Keratinocyte (primary cell): ENCODE data around the gene CDYL. TPM values are rescaled to one million over a fixed set of nuclear protein-coding genes. Genes with fewer than 3 reads are reported as not detected.

ENCODE experiments used
- DNase-seq: peaks from one replicate; pipeline ENCODE4 v3.0.0-alpha.2; 2011; ENCODE audit warnings: low read depth, missing footprints, low spot score
- FAIRE-seq: peaks from 2 replicates; lab custom pipeline; 2011; peaks lifted over from hg19 to GRCh38; lab: Jason Lieb, UNC
- H2AFZ ChIP-seq: 2 replicates; pipeline ENCODE4 v1.6.0; 2012; ENCODE audit warnings: low read length, control low read depth, inconsistent platforms; ENCODE audit not compliant: control insufficient read depth
- H3K27ac ChIP-seq: 2 replicates; pipeline ENCODE4 v1.5.1; 2011; ENCODE audit warnings: low read length; ENCODE audit not compliant: control insufficient read depth, insufficient read depth
- H3K27me3 ChIP-seq: 3 replicates; pipeline ENCODE4 v1.6.0; 2011; ENCODE audit warnings: low read length; ENCODE audit not compliant: control insufficient read depth, insufficient read depth; ENCODE audit errors: extremely low read depth
- H3K36me3 ChIP-seq, 2 experiments: 2 replicates in 1 of 2; 3 replicates in 1 of 2; pipeline ENCODE4 v1.5.1; 2011; ENCODE audit warnings: low read length in 2 of 2, mild to moderate bottlenecking in 1 of 2; ENCODE audit not compliant: control insufficient read depth in 2 of 2, insufficient read depth in 2 of 2; ENCODE audit errors: extremely low read depth in 1 of 2
- H3K4me1 ChIP-seq: 3 replicates; pipeline ENCODE4 v1.5.1; 2011; ENCODE audit warnings: low read length; ENCODE audit not compliant: control insufficient read depth, insufficient read depth; ENCODE audit errors: extremely low read depth
- H3K4me2 ChIP-seq: 3 replicates; pipeline ENCODE4 v1.6.0; 2011; ENCODE audit warnings: low read depth, low read length; ENCODE audit not compliant: control insufficient read depth, insufficient read depth; ENCODE audit errors: extremely low read depth
- H3K4me3 ChIP-seq, 3 experiments: fragments of 200-600 bp in 1 of 3; sonication (generic) in 1 of 3; 2 replicates in 2 of 3; 3 replicates in 1 of 3; pipeline ENCODE4 v1.5.1; 2011 to 2016; ENCODE audit warnings: low read length in 3 of 3, mild to moderate bottlenecking in 3 of 3, control low read depth in 2 of 3, inconsistent platforms in 1 of 3, low read depth in 1 of 3, mixed read lengths in 1 of 3, mixed run types in 1 of 3, moderate library complexity in 1 of 3; ENCODE audit not compliant: control insufficient read depth in 2 of 3, insufficient read depth in 2 of 3; ENCODE audit errors: extremely low read depth in 1 of 3
- H3K79me2 ChIP-seq: 2 replicates; pipeline ENCODE4 v1.6.0; 2012; ENCODE audit warnings: low read length; ENCODE audit not compliant: control insufficient read depth, insufficient read depth
- H3K9ac ChIP-seq: 3 replicates; pipeline ENCODE4 v1.6.0; 2011; ENCODE audit warnings: low read length; ENCODE audit not compliant: control insufficient read depth, insufficient read depth; ENCODE audit errors: extremely low read depth
- H3K9me1 ChIP-seq: 3 replicates; pipeline ENCODE4 v1.6.0; 2011; ENCODE audit warnings: low read length; ENCODE audit not compliant: control insufficient read depth, insufficient read depth; ENCODE audit errors: extremely low read depth
- H3K9me3 ChIP-seq: 2 replicates; pipeline ENCODE4 v1.5.1; 2012; ENCODE audit warnings: low read depth, low read length; ENCODE audit not compliant: control insufficient read depth
- H4K20me1 ChIP-seq: 3 replicates; pipeline ENCODE4 v1.6.0; 2011; ENCODE audit warnings: low read length; ENCODE audit not compliant: control insufficient read depth, insufficient read depth; ENCODE audit errors: extremely low read depth
- EZH2 ChIP-seq: IDR thresholded peaks from one replicate; pipeline ENCODE4 v1.6.1; 2012; ENCODE audit warnings: inconsistent platforms, mild to moderate bottlenecking, low read length, moderate library complexity
- dilution Hi-C: fragments of 300-500 bp; cut with MboI; formaldehyde crosslinking; loops from one replicate; pipeline ENCODE4 v1.7.0; 2020; ENCODE audit warnings: low sequenced_read_pairs; ENCODE audit not compliant: extremely low pct_ligation_motif_present
- polyA plus RNA-seq, 5 experiments: library from polyadenylated mRNA; depleted of rRNA in 3 of 5; stranded (reverse) in 3 of 5; stranded (forward) in 1 of 5; unstranded in 1 of 5; fragments of >200 nt; gene quantifications; 1 replicate in 1 of 5; 2 replicates in 3 of 5; 3 replicates in 1 of 5; pipeline versions ENCODE4 v1.2.1 to v1.2.3, GENCODE V29; 2011 to 2012; ENCODE audit warnings: missing spikeins in 2 of 5, low read depth in 1 of 5, low replicate concordance in 1 of 5
- TF ChIP-seq, protein P1 (sequence below), 3 experiments: IDR thresholded peaks in 1 of 3; conservative IDR thresholded peaks in 1 of 3; optimal IDR thresholded peaks in 1 of 3; 2 replicates in 2 of 3; 3 replicates in 1 of 3; pipeline versions ENCODE3 to v1.5.1; 2011; ENCODE audit warnings: low read length in 3 of 3, mild to moderate bottlenecking in 3 of 3, moderate library complexity in 2 of 3, control low read depth in 1 of 3, inconsistent platforms in 1 of 3; ENCODE audit not compliant: insufficient read depth in 2 of 3; ENCODE audit errors: extremely low read depth in 1 of 3

Gene CDYL
- polyA plus RNA-seq, 1 donor (not counting 4 experiments of a cell fraction or from before 2014, with no cell fraction given): 48.0 TPM

- no peaks in the 10 kb centered on the region for H3K36me3 ChIP-seq
- no peaks in the 10 kb centered on the region for H3K79me2 ChIP-seq
- dilution Hi-C loops: no loop called here
- no peak overlapping the region for H3K27ac ChIP-seq
- no peaks in the 10 kb centered on the region for H3K4me1 ChIP-seq
- no peak for FAIRE-seq
- no peaks in the 10 kb centered on the region for H3K27me3 ChIP-seq
- H3K9ac ChIP-seq: no peak overlapping the region
- no peak for DNase-seq
- H3K9me3 ChIP-seq: no peaks in the 10 kb centered on the region
- H4K20me1 ChIP-seq: no peaks in the 10 kb centered on the region
- TF ChIP-seq, protein P1, sequence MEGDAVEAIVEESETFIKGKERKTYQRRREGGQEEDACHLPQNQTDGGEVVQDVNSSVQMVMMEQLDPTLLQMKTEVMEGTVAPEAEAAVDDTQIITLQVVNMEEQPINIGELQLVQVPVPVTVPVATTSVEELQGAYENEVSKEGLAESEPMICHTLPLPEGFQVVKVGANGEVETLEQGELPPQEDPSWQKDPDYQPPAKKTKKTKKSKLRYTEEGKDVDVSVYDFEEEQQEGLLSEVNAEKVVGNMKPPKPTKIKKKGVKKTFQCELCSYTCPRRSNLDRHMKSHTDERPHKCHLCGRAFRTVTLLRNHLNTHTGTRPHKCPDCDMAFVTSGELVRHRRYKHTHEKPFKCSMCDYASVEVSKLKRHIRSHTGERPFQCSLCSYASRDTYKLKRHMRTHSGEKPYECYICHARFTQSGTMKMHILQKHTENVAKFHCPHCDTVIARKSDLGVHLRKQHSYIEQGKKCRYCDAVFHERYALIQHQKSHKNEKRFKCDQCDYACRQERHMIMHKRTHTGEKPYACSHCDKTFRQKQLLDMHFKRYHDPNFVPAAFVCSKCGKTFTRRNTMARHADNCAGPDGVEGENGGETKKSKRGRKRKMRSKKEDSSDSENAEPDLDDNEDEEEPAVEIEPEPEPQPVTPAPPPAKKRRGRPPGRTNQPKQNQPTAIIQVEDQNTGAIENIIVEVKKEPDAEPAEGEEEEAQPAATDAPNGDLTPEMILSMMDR (optimal IDR thresholded peaks at IDR 0.05 in 1 of 3, IDR thresholded peaks at IDR 0.05 in 1 of 3, conservative IDR thresholded peaks at IDR 0.05 in 1 of 3; ENCODE audit: extremely low read depth in 1 of 3, insufficient read depth in 2 of 3, low read length in 3 of 3): no peak
- no peak for TF ChIP-seq EZH2
- H3K4me2 ChIP-seq: no peak overlapping the region
- no peaks in the 10 kb centered on the region for H3K9me1 ChIP-seq
- H2AFZ ChIP-seq: no peak overlapping the region
- H3K4me3 ChIP-seq: no peak overlapping the region
Measured at GRCh38 chr6:4727217-4727616, 49.0 kb upstream of the CDYL start.

DNA sequence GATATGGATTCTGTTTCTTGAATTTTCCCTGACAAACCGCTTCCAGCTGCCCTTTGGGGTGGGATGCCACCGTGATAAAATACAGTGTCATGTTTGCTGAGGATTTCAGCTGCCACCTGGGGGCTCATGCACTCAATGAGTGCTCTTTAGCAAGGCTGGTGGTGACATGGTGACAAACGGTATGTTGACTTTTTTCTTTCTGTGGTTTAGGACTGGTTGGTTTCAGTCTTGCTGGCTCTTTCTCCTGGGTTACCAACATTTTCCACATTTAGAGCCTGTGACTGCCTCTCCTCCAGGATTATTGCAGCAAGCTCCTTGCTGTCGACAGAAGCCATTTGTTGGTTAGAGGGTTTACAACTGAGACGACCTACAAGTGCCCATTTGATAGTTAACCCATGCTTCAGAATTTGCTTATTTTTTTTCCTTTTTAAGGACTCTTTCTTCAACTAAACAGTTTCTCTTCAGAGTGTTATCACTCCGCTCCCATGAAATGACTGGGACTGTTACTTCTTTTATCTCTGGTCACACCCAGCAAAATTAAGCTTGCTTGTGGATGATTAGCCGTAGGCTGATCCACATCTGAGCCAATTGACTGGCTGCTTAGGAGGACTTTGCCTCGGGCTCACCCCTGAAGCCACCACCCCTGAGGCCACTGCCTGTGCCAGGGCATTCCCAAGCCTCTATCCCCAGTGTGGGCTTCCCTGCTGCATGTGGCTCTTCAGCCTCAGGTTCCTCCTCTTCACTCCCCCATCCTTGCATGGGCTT lies 48.4 kb upstream of the CDYL start:
- dilution Hi-C loops: no loop called here
- peaks cover 5% of the 10 kb centered on the region for H3K4me1 ChIP-seq
- TF ChIP-seq, protein P1 (optimal IDR thresholded peaks at IDR 0.05 in 1 of 3, IDR thresholded peaks at IDR 0.05 in 1 of 3, conservative IDR thresholded peaks at IDR 0.05 in 1 of 3; ENCODE audit: extremely low read depth in 1 of 3, insufficient read depth in 2 of 3, low read length in 3 of 3): no peak
- TF ChIP-seq EZH2: no peak

More for the DNA sequence above, 48.4 kb upstream of the CDYL start:
- Histone ChIP-seq H3K4me2 (no peak overlapping the region), H3K36me3 (no peaks in the 10 kb centered on the region), H3K9me1 (no peaks in the 10 kb centered on the region), H3K9ac (no peak overlapping the region), H3K27ac (no peak overlapping the region), H3K79me2 (no peaks in the 10 kb centered on the region), H3K27me3 (no peaks in the 10 kb centered on the region), H4K20me1 (no peaks in the 10 kb centered on the region), H2AFZ (no peak overlapping the region), H3K4me3 (no peak overlapping the region), H3K9me3 (no peaks in the 10 kb centered on the region)
- no peak for DNase-seq
- no peak for FAIRE-seq
